PC-3 (cell line): ENCODE measurements around the gene ZNF560. TPM values are rescaled to one million over a fixed set of nuclear protein-coding genes. Genes with fewer than 3 reads are reported as not detected.
A peak's percentile ranks its signal among the peaks of the same experiment; 100 is the strongest.

Source experiments
- ATAC-seq: fragments of 200-7000 bp; cut with Tn5 transposase; 2 replicates; pipeline ENCODE4 v1.9.1; 2020; ENCODE audit warnings: mild to moderate bottlenecking, moderate library complexity
- BruUV-seq: library from RNA; stranded (reverse); fragments of 400-500 nt; replicated peaks from 2 replicates; lab custom pipeline; 2021; lab: Mats Ljungman, UMichigan
- CTCF ChIA-PET: fragments of 300-600 bp; sonication (Branson Sonifier 250); formaldehyde crosslinking; loops from one replicate; lab custom pipeline; 2022; ENCODE audit warnings: antibody characterized with exemption; lab: Charles Lee
- POLR2A ChIA-PET: fragments of 300-600 bp; sonication (Branson Sonifier 250); formaldehyde crosslinking; loops from one replicate; lab custom pipeline; 2022; ENCODE audit warnings: antibody characterized with exemption; ENCODE audit not compliant: unreplicated experiment; lab: Charles Lee
- DNase-seq: peaks from one replicate; pipeline ENCODE4 v3.0.0-alpha.2; 2015
- H2AFZ ChIP-seq: fragments of 300-600 bp; sonication (generic); 2 replicates; pipeline ENCODE4 v1.6.0; 2016; ENCODE audit warnings: antibody characterized with exemption, low read length
- H3F3A ChIP-seq: fragments of 300-600 bp; sonication (generic); one replicate; pipeline ENCODE4 v1.6.0; 2017; ENCODE audit warnings: antibody characterized with exemption, low read length, control low read depth, mild to moderate bottlenecking; ENCODE audit not compliant: unreplicated experiment
- H3K27ac ChIP-seq: fragments of 300-600 bp; sonication (generic); 2 replicates; pipeline ENCODE4 v1.5.1; 2016; ENCODE audit warnings: mild to moderate bottlenecking, low read length
- H3K27me3 ChIP-seq: fragments of 300-600 bp; sonication (generic); 2 replicates; pipeline ENCODE4 v1.6.1; 2016; ENCODE audit warnings: low read length, mixed read lengths
- H3K36me3 ChIP-seq: fragments of 300-600 bp; sonication (generic); 2 replicates; pipeline ENCODE4 v1.6.1; 2016; ENCODE audit warnings: low read depth, mixed run types, low read length, mixed read lengths
- H3K4me1 ChIP-seq: fragments of 300-600 bp; sonication (generic); 2 replicates; pipeline ENCODE4 v1.5.1; 2016; ENCODE audit warnings: low read length; ENCODE audit not compliant: insufficient read depth
- H3K4me2 ChIP-seq: fragments of 300-600 bp; sonication (generic); 2 replicates; pipeline ENCODE4 v1.6.0; 2016; ENCODE audit warnings: low read length
- H3K4me3 ChIP-seq: fragments of 300-600 bp; sonication (generic); 2 replicates; pipeline ENCODE4 v1.5.1; 2016; ENCODE audit warnings: mild to moderate bottlenecking, low read length, mixed read lengths
- H3K79me2 ChIP-seq: fragments of 300-600 bp; sonication (generic); 2 replicates; pipeline ENCODE4 v1.6.1; 2017; ENCODE audit warnings: low read length, mixed read lengths
- H3K9ac ChIP-seq: fragments of 300-600 bp; sonication (generic); 2 replicates; pipeline ENCODE4 v1.6.0; 2016; ENCODE audit warnings: mild to moderate bottlenecking, low read length
- H3K9me2 ChIP-seq: fragments of 300-600 bp; sonication (generic); replicated peaks from 2 replicates; pipeline ENCODE4 v1.6.1; 2016; ENCODE audit warnings: mixed run types, low read length, mixed read lengths
- H3K9me3 ChIP-seq: fragments of 300-600 bp; sonication (generic); 2 replicates; pipeline ENCODE4 v1.6.1; 2016; ENCODE audit warnings: low read length, mixed read lengths
- H4K20me1 ChIP-seq: fragments of 300-600 bp; sonication (generic); 2 replicates; pipeline ENCODE4 v1.6.1; 2016; ENCODE audit warnings: low read length, mixed read lengths
- EZH2 ChIP-seq: fragments of 300-600 bp; sonication (generic); IDR thresholded peaks from one replicate; pipeline ENCODE4 v1.6.1; 2017; ENCODE audit warnings: antibody characterized with exemption, mild to moderate bottlenecking, low read length; ENCODE audit not compliant: unreplicated experiment
- EZH2phosphoT487 ChIP-seq: fragments of 300-600 bp; sonication (generic); IDR thresholded peaks from 2 replicates; pipeline ENCODE4 v1.6.1; 2018; ENCODE audit warnings: mild to moderate bottlenecking, antibody characterized with exemption, low read length, borderline replicate concordance
- intact Hi-C: fragments of 100-400 bp; cut with micrococcal nuclease; formaldehyde crosslinking; loops from 2 replicates; pipeline ENCODE4 v1.9.0; 2023
- total RNA-seq: library from RNA; depleted of rRNA; stranded (reverse); fragments of >200 nt; gene quantifications from 2 replicates; pipeline ENCODE4 v1.2.3, GENCODE V29; 2014
- TF ChIP-seq, protein P1 (sequence below): fragments of 300-600 bp; sonication (generic); conservative IDR thresholded peaks from 2 replicates; pipeline ENCODE4 v1.5.1; 2017; ENCODE audit warnings: antibody characterized with exemption, low read depth, mild to moderate bottlenecking, low read length

ZNF560 gene
- total RNA-seq, 1 experiment from 2014 or later: not detected

GRCh38 chr19:9538183-9539058 is 40.0 kb upstream of the ZNF560 start, which contains the start of gene ZNF426:
Gene ZNF426, minus strand, starts transcription at chr19:9538645. Its CDS starts 2,413 bp downstream, at chr19:9536232.
- peak within 1 kb of the TSS; percentile 75 for H3K27ac ChIP-seq
- peaks cover 22% of the 10 kb centered on the region for H3K79me2 ChIP-seq
- TSS peak; percentile 87 for BruUV-seq
- peaks cover 24% of the 10 kb centered on the region for H3K9me3 ChIP-seq
- peaks cover 34% of the 10 kb centered on the region for H3K36me3 ChIP-seq
- TF ChIP-seq EZH2: no peak
- TF ChIP-seq EZH2phosphoT487: no peak
- TF ChIP-seq, protein P1, sequence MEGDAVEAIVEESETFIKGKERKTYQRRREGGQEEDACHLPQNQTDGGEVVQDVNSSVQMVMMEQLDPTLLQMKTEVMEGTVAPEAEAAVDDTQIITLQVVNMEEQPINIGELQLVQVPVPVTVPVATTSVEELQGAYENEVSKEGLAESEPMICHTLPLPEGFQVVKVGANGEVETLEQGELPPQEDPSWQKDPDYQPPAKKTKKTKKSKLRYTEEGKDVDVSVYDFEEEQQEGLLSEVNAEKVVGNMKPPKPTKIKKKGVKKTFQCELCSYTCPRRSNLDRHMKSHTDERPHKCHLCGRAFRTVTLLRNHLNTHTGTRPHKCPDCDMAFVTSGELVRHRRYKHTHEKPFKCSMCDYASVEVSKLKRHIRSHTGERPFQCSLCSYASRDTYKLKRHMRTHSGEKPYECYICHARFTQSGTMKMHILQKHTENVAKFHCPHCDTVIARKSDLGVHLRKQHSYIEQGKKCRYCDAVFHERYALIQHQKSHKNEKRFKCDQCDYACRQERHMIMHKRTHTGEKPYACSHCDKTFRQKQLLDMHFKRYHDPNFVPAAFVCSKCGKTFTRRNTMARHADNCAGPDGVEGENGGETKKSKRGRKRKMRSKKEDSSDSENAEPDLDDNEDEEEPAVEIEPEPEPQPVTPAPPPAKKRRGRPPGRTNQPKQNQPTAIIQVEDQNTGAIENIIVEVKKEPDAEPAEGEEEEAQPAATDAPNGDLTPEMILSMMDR: no peak
- ChIA-PET CTCF (no interaction called here), POLR2A (no interaction called here)
- peak within 1 kb of the TSS; percentile 86 for H3K9ac ChIP-seq
- peak within 1 kb of the TSS; percentile 82 for H3K4me2 ChIP-seq
- H3K9me2 ChIP-seq: no peaks in the 10 kb centered on the region
- no peaks in the 10 kb centered on the region for H4K20me1 ChIP-seq
- H3F3A ChIP-seq: no peaks in the 10 kb centered on the region
- H2AFZ ChIP-seq: peak within 1 kb of the TSS; percentile 98
- DNase-seq: peak; percentile 89
- intact Hi-C loops: no loop called here
- H3K27me3 ChIP-seq: no peaks in the 10 kb centered on the region
- ATAC-seq: peak; percentile 93
- H3K4me3 ChIP-seq: peak within 1 kb of the TSS; percentile 84
- H3K4me1 ChIP-seq: peaks cover 4% of the 10 kb centered on the region; the same call in 1 of the 2 replicates

DNA sequence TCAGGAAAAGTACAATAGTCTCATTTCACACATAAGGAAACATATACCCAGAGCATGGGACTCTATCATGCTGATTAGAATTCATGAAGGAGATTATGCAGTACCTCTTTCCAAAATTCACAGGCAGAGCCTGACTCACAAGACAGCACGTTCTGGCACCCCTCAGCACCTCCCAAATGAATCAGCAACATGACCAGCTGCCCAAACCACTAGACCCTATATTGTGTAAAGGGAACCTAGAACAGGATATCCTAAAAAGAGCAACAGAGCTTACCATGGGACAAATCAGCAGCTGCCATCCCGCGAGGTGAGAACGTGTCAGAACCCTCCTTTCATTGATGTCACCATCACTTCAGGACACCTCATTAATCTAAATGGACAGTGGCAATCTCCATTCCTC is 37.5 kb upstream of the ZNF560 start:
- ATAC-seq (no peak), DNase-seq (no peak)
- peaks cover 10% of the 10 kb centered on the region; the same call in 1 of the 2 replicates for H3K4me1 ChIP-seq
- no peaks in the 10 kb centered on the region for H3K27me3 ChIP-seq
- CTCF ChIA-PET: no interaction called here
- peaks cover 59% of the 10 kb centered on the region for H3K36me3 ChIP-seq
- BruUV-seq: no TSS peak
- TF ChIP-seq, protein P1: no peak
- TF ChIP-seq EZH2phosphoT487: no peak
- TF ChIP-seq EZH2: no peak
- peak overlapping the region; percentile 2; the same call in 1 of the 2 replicates for H3K4me3 ChIP-seq
- POLR2A ChIA-PET: no interaction called here
- H3K9me3 ChIP-seq: peaks cover 41% of the 10 kb centered on the region
- no peak overlapping the region for H3K4me2 ChIP-seq
- intact Hi-C loops: no loop called here
- no peaks in the 10 kb centered on the region for H4K20me1 ChIP-seq
- H2AFZ ChIP-seq: no peak overlapping the region
- no peaks in the 10 kb centered on the region for H3F3A ChIP-seq
- no peak overlapping the region for H3K27ac ChIP-seq
- H3K9ac ChIP-seq: no peak overlapping the region
- H3K79me2 ChIP-seq: peaks cover 22% of the 10 kb centered on the region
- H3K9me2 ChIP-seq: no peaks in the 10 kb centered on the region

GRCh38 chr19:9531933-9532332 is 33.5 kb upstream of the ZNF560 start:
- Histone ChIP-seq H3K27me3 (no peaks in the 10 kb centered on the region), H3K4me1 (peaks cover 5% of the 10 kb centered on the region; the same call in 1 of the 2 replicates), H3K36me3 (peaks cover 98% of the 10 kb centered on the region), H3K9ac (no peak overlapping the region), H3K9me2 (no peaks in the 10 kb centered on the region), H3K4me2 (no peak overlapping the region), H3K79me2 (peaks cover 8% of the 10 kb centered on the region; the same call in 1 of the 2 replicates), H3K27ac (peak overlapping the region; percentile 25; the same call in 1 of the 2 replicates), H3K4me3 (no peak overlapping the region), H3K9me3 (peaks cover 65% of the 10 kb centered on the region), H3F3A (no peaks in the 10 kb centered on the region), H2AFZ (no peak overlapping the region), H4K20me1 (no peaks in the 10 kb centered on the region)
- ATAC-seq (peak; percentile 93), DNase-seq (peak; percentile 91)
- CTCF ChIA-PET: no interaction called here
- POLR2A ChIA-PET: no interaction called here
- intact Hi-C loops: no loop called here
- TF ChIP-seq, protein P1: no peak
- TF ChIP-seq EZH2 (no peak), EZH2phosphoT487 (no peak)
- no TSS peak for BruUV-seq
